IMR-90 (cell line): Measurements from ENCODE around the gene MALL.
"Not testable (repeated sequence)": the region's sequence is repeated elsewhere in the genome, so short reads cannot be mapped to it uniquely, and the experiment has no call there.

Source experiments
- BHLHE40 ChIP-seq: fragments of 150-350 bp; IDR thresholded peaks from 2 replicates; pipeline ENCODE4 v1.6.1; 2016; ENCODE audit warnings: mild to moderate bottlenecking, low read depth, low read length
- CEBPB ChIP-seq: IDR thresholded peaks from 2 replicates; pipeline ENCODE4 v1.6.1; 2012; ENCODE audit warnings: low read depth, low read length, improper control_type of control experiment
- CHD1 ChIP-seq: IDR thresholded peaks from 2 replicates; pipeline ENCODE4 v1.6.1; 2012; ENCODE audit warnings: low read depth, low read length, improper control_type of control experiment
- CTCF ChIP-seq: conservative IDR thresholded peaks from 2 replicates; pipeline ENCODE4 v1.5.1; 2012; ENCODE audit warnings: mild to moderate bottlenecking, low read depth, low read length, improper control_type of control experiment
- MXI1 ChIP-seq: IDR thresholded peaks from 2 replicates; pipeline ENCODE4 v1.6.1; 2012; ENCODE audit warnings: low read depth, mild to moderate bottlenecking, low read length, moderate library complexity, borderline replicate concordance
- NFE2L2 ChIP-seq: fragments of 150-350 bp; IDR thresholded peaks from 2 replicates; pipeline ENCODE4 v1.6.1; 2016; ENCODE audit warnings: low read depth, mild to moderate bottlenecking, low read length
- POLR2A ChIP-seq: IDR thresholded peaks from 2 replicates; pipeline ENCODE4 v1.6.1; 2012; ENCODE audit warnings: mild to moderate bottlenecking, low read depth, low read length
- RAD21 ChIP-seq: IDR thresholded peaks from 2 replicates; pipeline ENCODE4 v1.6.1; 2012; ENCODE audit warnings: low read length, improper control_type of control experiment
- RCOR1 ChIP-seq: IDR thresholded peaks from 2 replicates; pipeline ENCODE4 v1.6.1; 2012; ENCODE audit warnings: mild to moderate bottlenecking, low read length, improper control_type of control experiment; ENCODE audit not compliant: insufficient replicate concordance
- RFX5 ChIP-seq: IDR thresholded peaks from 2 replicates; pipeline ENCODE4 v1.8.0; 2012; ENCODE audit warnings: low read depth, mild to moderate bottlenecking, low read length, moderate library complexity
- SMC3 ChIP-seq: fragments of 150-350 bp; IDR thresholded peaks from 2 replicates; pipeline ENCODE4 v1.6.1; 2016; ENCODE audit warnings: low read depth, mild to moderate bottlenecking, antibody characterized with exemption, low read length, moderate library complexity
- USF2 ChIP-seq: fragments of 150-350 bp; IDR thresholded peaks from 2 replicates; pipeline ENCODE4 v1.6.1; 2017; ENCODE audit warnings: mild to moderate bottlenecking, antibody characterized with exemption, low read length, low read depth

- not testable (repeated sequence) for TF ChIP-seq CTCF, RFX5, POLR2A, USF2, RCOR1, CEBPB, NFE2L2, BHLHE40, RAD21, CHD1, MXI1, SMC3
Measured at GRCh38 chr2:110054521-110055407, 60.9 kb downstream of the MALL start.
